ENCODE results near the gene GRIK4. TPM values are rescaled to one million over a fixed set of nuclear protein-coding genes. Genes with fewer than 3 reads are reported as not detected.

Gene GRIK4
- total and polyA plus RNA-seq, 2 donors from 2014 or later: 0.25 TPM; not detected in 1

- H3K4me1 ChIP-seq (ENCODE audit: control insufficient read depth in 2 of 3, insufficient read depth in 2 of 3, low read depth in 1 of 3, low read length in 3 of 3): no peaks in the 10 kb centered on the region
- H3K36me3 ChIP-seq (ENCODE audit: control insufficient read depth in 2 of 3, insufficient read depth in 3 of 3, low read length in 3 of 3): no peaks in the 10 kb centered on the region
- no peak overlapping the region for H3K4me3 ChIP-seq (ENCODE audit: low read length in 3 of 3)
- H3K27me3 ChIP-seq (ENCODE audit: control insufficient read depth, insufficient read depth, low read length): no peaks in the 10 kb centered on the region
- TF ChIP-seq CTCF (IDR thresholded peaks at IDR 0.05; ENCODE audit: borderline replicate concordance, extremely low read depth, insufficient read depth): no peak
- DNase-seq (no peak), FAIRE-seq (no peak)
- H3K27ac ChIP-seq (ENCODE audit: low read depth in 2 of 2, low read length in 2 of 2): no peak overlapping the region
- H3K9me3 ChIP-seq (ENCODE audit: control insufficient read depth in 2 of 3, insufficient read depth in 1 of 3, low read length in 3 of 3): no peaks in the 10 kb centered on the region
- intact Hi-C loops (cut with DNase I): no loop called here
- H3K9ac ChIP-seq (ENCODE audit: low read length in 3 of 3): no peak overlapping the region
Measured at GRCh38 chr11:120994091-120994859, 482.7 kb downstream of the GRIK4 start.

- no peak for FAIRE-seq
- H3K27me3 ChIP-seq (ENCODE audit: control insufficient read depth, insufficient read depth, low read length): no peaks in the 10 kb centered on the region
- DNase-seq: no peak
- H3K36me3 ChIP-seq (ENCODE audit: control insufficient read depth in 2 of 3, insufficient read depth in 3 of 3, low read length in 3 of 3): no peaks in the 10 kb centered on the region
- intact Hi-C loops (cut with DNase I): no loop called here
- H3K4me3 ChIP-seq (ENCODE audit: low read length in 3 of 3): no peak overlapping the region
- no peak for TF ChIP-seq CTCF (IDR thresholded peaks at IDR 0.05; ENCODE audit: borderline replicate concordance, extremely low read depth, insufficient read depth)
- H3K9ac ChIP-seq (ENCODE audit: low read length in 3 of 3): no peak overlapping the region
- H3K4me1 ChIP-seq (ENCODE audit: control insufficient read depth in 2 of 3, insufficient read depth in 2 of 3, low read depth in 1 of 3, low read length in 3 of 3): no peaks in the 10 kb centered on the region
- H3K27ac ChIP-seq (ENCODE audit: low read depth in 2 of 2, low read length in 2 of 2): no peak overlapping the region
- H3K9me3 ChIP-seq (ENCODE audit: control insufficient read depth in 2 of 3, insufficient read depth in 1 of 3, low read length in 3 of 3): no peaks in the 10 kb centered on the region
Measured at GRCh38 chr11:120995184-120995583, 483.6 kb downstream of the GRIK4 start.

- Histone ChIP-seq H3K4me3 (ENCODE audit: low read length in 3 of 3) (no peak overlapping the region), H3K9ac (ENCODE audit: low read length in 3 of 3) (no peak overlapping the region), H3K4me1 (ENCODE audit: control insufficient read depth in 2 of 3, insufficient read depth in 2 of 3, low read depth in 1 of 3, low read length in 3 of 3) (no peaks in the 10 kb centered on the region), H3K9me3 (ENCODE audit: control insufficient read depth in 2 of 3, insufficient read depth in 1 of 3, low read length in 3 of 3) (no peaks in the 10 kb centered on the region), H3K27ac (ENCODE audit: low read depth in 2 of 2, low read length in 2 of 2) (no peak overlapping the region), H3K27me3 (ENCODE audit: control insufficient read depth, insufficient read depth, low read length) (no peaks in the 10 kb centered on the region), H3K36me3 (ENCODE audit: control insufficient read depth in 2 of 3, insufficient read depth in 3 of 3, low read length in 3 of 3) (no peaks in the 10 kb centered on the region)
- no peak for TF ChIP-seq CTCF (IDR thresholded peaks at IDR 0.05; ENCODE audit: borderline replicate concordance, extremely low read depth, insufficient read depth)
- FAIRE-seq: no peak
- no peak for DNase-seq
- intact Hi-C loops (cut with DNase I): no loop called here
Measured at GRCh38 chr11:120996973-120997372, 485.4 kb downstream of the GRIK4 start.

All from kidney (tissue), 14 donors.